NCI-H2227 treated with DMSO at 0.1 percent for 48 hours (cell line): ENCODE data around the gene TNFAIP8L1.
"Not testable (repeated sequence)": the region's sequence is repeated elsewhere in the genome, so short reads cannot be mapped to it uniquely, and the experiment has no call there.

Source experiments
- DNase-seq: peaks from one replicate; lab custom pipeline; 2025; lab: John Stamatoyannopoulos, UW

TNFAIP8L1 gene

GRCh38 chr19:4678881-4679790 lies 39.8 kb downstream of the TNFAIP8L1 start:
- no peak for DNase-seq

GRCh38 chr19:4680021-4680420 lies 40.7 kb downstream of the TNFAIP8L1 start:
- not testable (repeated sequence) for DNase-seq

GRCh38 chr19:4682417-4683200 lies 43.3 kb downstream of the TNFAIP8L1 start:
- no peak for DNase-seq

GRCh38 chr19:4684312-4685095 lies 45.2 kb downstream of the TNFAIP8L1 start:
- no peak for DNase-seq

GRCh38 chr19:4686700-4687099 lies 47.4 kb downstream of the TNFAIP8L1 start:
- DNase-seq, result no peak

- DNase-seq, result no peak
Observed at GRCh38 chr19:4687396-4687795, 48.1 kb downstream of the TNFAIP8L1 start.

GRCh38 chr19:4688587-4688986 lies 49.3 kb downstream of the TNFAIP8L1 start:
- no peak for DNase-seq

- DNase-seq, result no peak
Observed at GRCh38 chr19:4689403-4689802, 50.1 kb downstream of the TNFAIP8L1 start.

GRCh38 chr19:4690361-4690760 lies 51.0 kb downstream of the TNFAIP8L1 start:
- DNase-seq, result no peak

- no peak for DNase-seq
Observed at GRCh38 chr19:4691373-4691772, 52.1 kb downstream of the TNFAIP8L1 start.

- no peak for DNase-seq
Observed at GRCh38 chr19:4692251-4693077, 53.1 kb downstream of the TNFAIP8L1 start.

- no peak for DNase-seq
Observed at GRCh38 chr19:4693078-4693350, 53.7 kb downstream of the TNFAIP8L1 start.

- no peak for DNase-seq
Observed at GRCh38 chr19:4693471-4694121, 54.3 kb downstream of the TNFAIP8L1 start.

- no peak for DNase-seq
Observed at GRCh38 chr19:4694211-4694987, 55.1 kb downstream of the TNFAIP8L1 start.

- no peak for DNase-seq
Observed at GRCh38 chr19:4695224-4695731, 56.0 kb downstream of the TNFAIP8L1 start.

GRCh38 chr19:4697304-4697703 lies 58.0 kb downstream of the TNFAIP8L1 start:
- DNase-seq, result no peak

- DNase-seq, result no peak
Observed at GRCh38 chr19:4699826-4700692, 60.7 kb downstream of the TNFAIP8L1 start.

GRCh38 chr19:4700693-4700970 lies 61.3 kb downstream of the TNFAIP8L1 start:
- DNase-seq, result no peak

GRCh38 chr19:4701557-4701956 lies 62.2 kb downstream of the TNFAIP8L1 start:
- DNase-seq, result no peak
